HepG2 (cell line): ENCODE results near the gene SH2D2A. TPM values are rescaled to one million over a fixed set of nuclear protein-coding genes. Genes with fewer than 3 reads are reported as not detected.

Source experiments
- ATAC-seq: fragments of 200-7000 bp; cut with Tn5 transposase; 3 replicates; pipeline ENCODE4 v1.9.1; 2020; ENCODE audit warnings: mild to moderate bottlenecking, moderate library complexity
- BruUV-seq: library from RNA; stranded (reverse); fragments of 400-500 nt; replicated peaks from 2 replicates; lab custom pipeline; 2021; lab: Mats Ljungman, UMichigan
- CTCF ChIA-PET: fragments of 300-600 bp; formaldehyde crosslinking; extraction: SDS; loops from one replicate; lab custom pipeline; 2021; ENCODE audit warnings: low total read pairs, inconsistent platforms, low intra/inter-chr PET ratio; lab: Yijun Ruan, JAX
- POLR2A ChIA-PET: fragments of 350-600 bp; sonication (Branson Sonifier 250); formaldehyde crosslinking; loops from one replicate; lab custom pipeline; 2020; ENCODE audit warnings: antibody characterized with exemption, inconsistent platforms; lab: Yijun Ruan, JAX
- DNase-seq: peaks from one replicate; pipeline ENCODE4 v3.0.0-alpha.2; 2015; ENCODE audit warnings: low spot score
- FAIRE-seq: peaks from 3 replicates; lab custom pipeline; 2011; peaks lifted over from hg19 to GRCh38; lab: Jason Lieb, UNC
- H2AFZ ChIP-seq: one replicate; pipeline ENCODE4 v1.6.1; 2011; ENCODE audit warnings: low read length, inconsistent platforms
- H3K27ac ChIP-seq: fragments of 300-600 bp; 3 replicates; pipeline ENCODE4 v1.8.0; 2011; ENCODE audit warnings: mixed run types, mild to moderate bottlenecking, mixed read lengths, low read length, inconsistent platforms; ENCODE audit not compliant: insufficient read depth; ENCODE audit errors: extremely low read length
- H3K27me3 ChIP-seq, 2 experiments: fragments of 200-600 bp in 1 of 2; 2 replicates in 1 of 2; 3 replicates in 1 of 2; pipeline versions ENCODE4 v1.6.0 to v1.8.0; 2011; ENCODE audit warnings: low read length in 2 of 2, mild to moderate bottlenecking in 2 of 2, moderate library complexity in 2 of 2, inconsistent platforms in 1 of 2; ENCODE audit not compliant: insufficient read depth in 2 of 2, control insufficient read depth in 1 of 2
- H3K36me3 ChIP-seq, 2 experiments: fragments of 200-600 bp in 1 of 2; replicated peaks in 1 of 2; 2 replicates in 1 of 2; 3 replicates in 1 of 2; pipeline versions ENCODE4 v1.5.1 to v1.8.0; 2011; ENCODE audit warnings: low read length in 2 of 2, inconsistent platforms in 1 of 2; ENCODE audit not compliant: insufficient read depth in 2 of 2, control insufficient read depth in 1 of 2
- H3K4me1 ChIP-seq: 2 replicates; pipeline ENCODE4 v1.5.1; 2012; ENCODE audit warnings: low read length, inconsistent platforms; ENCODE audit not compliant: insufficient read depth
- H3K4me2 ChIP-seq: 2 replicates; pipeline ENCODE4 v1.6.0; 2011; ENCODE audit warnings: low read depth, low read length, inconsistent platforms
- H3K4me3 ChIP-seq, 3 experiments: fragments of 200-600 bp in 1 of 3; sonication (generic), shearing (Covaris generic) in 1 of 3; replicated peaks in 1 of 3; 2 replicates each; pipeline ENCODE4 v1.5.1; 2011 to 2016; ENCODE audit warnings: low read length in 3 of 3, inconsistent platforms in 2 of 3, low read depth in 2 of 3, mild to moderate bottlenecking in 2 of 3, control low read depth in 1 of 3, mixed read lengths in 1 of 3; ENCODE audit not compliant: insufficient read depth in 1 of 3
- H3K79me2 ChIP-seq: one replicate; pipeline ENCODE4 v1.6.1; 2011; ENCODE audit warnings: low read length, inconsistent platforms; ENCODE audit not compliant: insufficient read depth
- H3K9ac ChIP-seq: 2 replicates; pipeline ENCODE4 v1.6.0; 2011; ENCODE audit warnings: mild to moderate bottlenecking, low read depth, low read length, inconsistent platforms; ENCODE audit not compliant: insufficient read depth
- H3K9me3 ChIP-seq: 2 replicates; pipeline ENCODE4 v1.5.1; 2012; ENCODE audit warnings: mild to moderate bottlenecking, low read length
- H4K20me1 ChIP-seq: 2 replicates; pipeline ENCODE4 v1.6.0; 2011; ENCODE audit warnings: inconsistent platforms, mild to moderate bottlenecking, low read length, moderate library complexity; ENCODE audit not compliant: insufficient read depth
- DBP ChIP-seq: sonication (generic); formaldehyde crosslinking; IDR thresholded peaks from 2 replicates; pipeline ENCODE4 v1.4.0; 2020; ENCODE audit warnings: missing genetic modification reagents; ENCODE audit errors: not compliant biosample characterization
- EP300 ChIP-seq, 3 experiments: sonication (generic) in 1 of 3; formaldehyde crosslinking in 1 of 3; IDR thresholded peaks; 2 replicates each; pipeline versions ENCODE4 v1.5.1 to v1.6.1; 2011 to 2020; ENCODE audit warnings: low read depth in 2 of 3, low read length in 2 of 3, borderline replicate concordance in 1 of 3, improper control_type of control experiment in 1 of 3, mild to moderate bottlenecking in 1 of 3, missing genetic modification reagents in 1 of 3, moderate library complexity in 1 of 3
- GLMP ChIP-seq: sonication (generic); formaldehyde crosslinking; IDR thresholded peaks from 2 replicates; pipeline ENCODE4 v1.9.0; 2021; ENCODE audit warnings: missing genetic modification reagents, mild to moderate bottlenecking, borderline replicate concordance
- KDM2A ChIP-seq: sonication (generic); formaldehyde crosslinking; IDR thresholded peaks from 2 replicates; pipeline ENCODE4 v1.4.0; 2020; ENCODE audit warnings: low read depth, missing genetic modification reagents, borderline replicate concordance
- MYNN ChIP-seq: sonication (generic); formaldehyde crosslinking; IDR thresholded peaks from 2 replicates; pipeline ENCODE4 v1.4.0; 2020; ENCODE audit warnings: mild to moderate bottlenecking, low read depth, missing genetic modification reagents
- NKX3-1 ChIP-seq: sonication (generic); formaldehyde crosslinking; IDR thresholded peaks from 2 replicates; pipeline ENCODE4 v1.5.0; 2020; ENCODE audit warnings: missing genetic modification reagents
- RAD21 ChIP-seq: fragments of 450-650 bp; formaldehyde crosslinking; IDR thresholded peaks from 2 replicates; pipeline ENCODE4 v1.5.0; 2020; ENCODE audit warnings: mild to moderate bottlenecking
- SMC3 ChIP-seq: IDR thresholded peaks from 2 replicates; pipeline ENCODE4 v1.6.1; 2011; ENCODE audit warnings: low read length, improper control_type of control experiment
- STAG1 ChIP-seq: sonication (generic); formaldehyde crosslinking; IDR thresholded peaks from 2 replicates; pipeline ENCODE4 v1.4.0; 2020; ENCODE audit warnings: missing genetic modification reagents
- YEATS2 ChIP-seq: sonication (generic); formaldehyde crosslinking; IDR thresholded peaks from 2 replicates; pipeline ENCODE4 v1.4.0; 2020; ENCODE audit warnings: missing genetic modification reagents, borderline replicate concordance
- ZNF232 ChIP-seq: sonication (generic); formaldehyde crosslinking; IDR thresholded peaks from 2 replicates; pipeline ENCODE4 v1.4.0; 2020; ENCODE audit warnings: missing genetic modification reagents, borderline replicate concordance
- ZNF468 ChIP-seq: sonication (generic); formaldehyde crosslinking; IDR thresholded peaks from 2 replicates; pipeline ENCODE4 v1.8.0; 2022; ENCODE audit warnings: mild to moderate bottlenecking, moderate library complexity, missing genetic modification reagents
- WGBS: methylation state at CpG from one replicate; pipeline ENCODE4 v1.1.6; 2017; ENCODE audit warnings: low lambda C conversion rate; 5-methylcytosine and 5-hydroxymethylcytosine counted together
- in situ Hi-C: cut with HindIII; loops from 2 replicates; pipeline ENCODE4 v1.10.0; 2017; ENCODE audit warnings: low pct_unique_long_range_greater_than_20kb; ENCODE audit not compliant: extremely low pct_ligation_motif_present
- intact Hi-C: fragments of 100-400 bp; cut with micrococcal nuclease; formaldehyde crosslinking; loops from one replicate; pipeline ENCODE4 v1.10.0; 2022; ENCODE audit not compliant: unreplicated experiment
- polyA plus RNA-seq, 8 experiments: library from polyadenylated mRNA; depleted of rRNA in 3 of 8; stranded (reverse) in 7 of 8; unstranded in 1 of 8; fragments of >200 nt; fragmentation: Illumina TruSeq in 4 of 8; extraction: Trizol in 4 of 8; gene quantifications; 2 replicates each; pipeline versions ENCODE4 v1.2.1 to v1.2.3, GENCODE V29; 2011 to 2016; ENCODE audit warnings: low read depth in 4 of 8, missing spikeins in 1 of 8, mixed read lengths in 1 of 8; ENCODE audit not compliant: insufficient read depth in 1 of 8
- total RNA-seq, 5 experiments: library from RNA; depleted of rRNA; stranded (reverse); fragments of >200 nt; fragmentation: Illumina TruSeq; extraction: Trizol; gene quantifications; 2 replicates each; pipeline ENCODE4 v1.2.3, GENCODE V29; 2016; ENCODE audit warnings: low read depth in 1 of 5
- TF ChIP-seq, protein P1 (sequence below): sonication (generic); formaldehyde crosslinking; IDR thresholded peaks from 2 replicates; pipeline ENCODE4 v1.9.0; 2022; ENCODE audit warnings: missing genetic modification reagents, mild to moderate bottlenecking, borderline replicate concordance
- TF ChIP-seq, protein P2 (sequence below): IDR thresholded peaks from 2 replicates; pipeline ENCODE4 v1.6.1; 2012; ENCODE audit warnings: low read length, improper control_type of control experiment
- TF ChIP-seq, protein P3 (sequence below): sonication (generic); formaldehyde crosslinking; IDR thresholded peaks from 2 replicates; pipeline ENCODE4 v1.5.1; 2020; ENCODE audit warnings: mild to moderate bottlenecking, moderate library complexity, missing genetic modification reagents

The SH2D2A gene
- total and polyA plus RNA-seq, 2 of the 13 experiments (the other 11 are each of a cell fraction or from before 2014, with no cell fraction given): 0.57 to 0.73 TPM

DNA sequence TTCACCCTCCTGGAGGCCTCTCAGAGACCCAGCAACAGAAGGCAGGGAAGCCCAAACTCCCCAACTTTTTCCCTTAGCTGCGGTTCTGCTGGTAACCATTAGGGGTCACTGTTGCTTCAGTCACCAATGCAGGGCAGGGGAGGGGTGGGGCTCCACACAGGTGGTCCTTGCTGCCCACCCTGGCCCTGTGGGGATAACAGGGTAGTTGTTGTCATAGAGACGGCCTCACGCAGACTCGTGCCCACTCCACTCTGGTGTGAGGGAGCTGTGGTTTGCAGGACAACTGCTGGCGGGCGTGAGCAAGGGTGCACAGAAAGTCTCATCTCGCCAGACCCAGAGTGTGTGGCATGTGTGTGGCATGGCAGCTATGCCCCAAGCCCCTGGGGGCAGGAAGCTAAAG, 22.3 kb upstream of the SH2D2A start:
- peaks cover 1 to 58% of the 10 kb centered on the region in 2 experiments; a peak in 2 of 5 replicates for H3K27me3 ChIP-seq
- no peaks in the 10 kb centered on the region for H3K79me2 ChIP-seq
- H3K9me3 ChIP-seq: no peaks in the 10 kb centered on the region
- H3K27ac ChIP-seq: no peak overlapping the region
- H3K4me2 ChIP-seq: no peak overlapping the region
- no TSS peak for BruUV-seq
- H3K4me3 ChIP-seq: no peak overlapping the region
- no peak for FAIRE-seq
- POLR2A ChIA-PET: no interaction called here
- H4K20me1 ChIP-seq: 0 out of 2 replicates have a peak, but pooled peaks cover 5% of the 10 kb centered on the region
- H2AFZ ChIP-seq: no peak overlapping the region
- CTCF ChIA-PET: interaction anchor here (1.3 to 1.7 kb wide), 2 partner anchors 21 to 51 kb away, joined by 14 to 21 read pairs; partner anchors contain the start of genes INSRR and NTRK1
- WGBS: 100% methylated on average over 3 of the region's 7 CpGs
- H3K36me3 ChIP-seq: no peaks in the 10 kb centered on the region
- H3K9ac ChIP-seq: no peak overlapping the region
- in situ Hi-C loops: no loop called here
- no peaks in the 10 kb centered on the region for H3K4me1 ChIP-seq
- no peak for DNase-seq
- intact Hi-C loops: loop anchor here (1.0 kb wide), 2 partner anchors 21 to 51 kb away; partner anchors contain the start of gene NTRK1
- ATAC-seq: peak; percentile 69
- TF ChIP-seq DBP (CRISPR knock-in tag) (no peak), KDM2A (CRISPR knock-in tag) (peak; percentile 20; the same call in 1 of the 2 replicates), SMC3 (peak; percentile 53), EP300 (IDR thresholded peaks at IDR 0.05; ENCODE audit: low read depth in 2 of 2, low read length in 2 of 2) (no peak), EP300 (CRISPR knock-in tag; IDR thresholded peaks at IDR 0.05; ENCODE audit: borderline replicate concordance) (no peak), RAD21 (CRISPR knock-in tag) (peak; percentile 71), ZNF232 (CRISPR knock-in tag) (no peak), YEATS2 (CRISPR knock-in tag) (no peak; the same call in 1 of the 2 replicates), GLMP (CRISPR knock-in tag) (no peak), STAG1 (peak; percentile 70), NKX3-1 (CRISPR knock-in tag) (no peak), ZNF468 (CRISPR knock-in tag) (no peak), MYNN (CRISPR knock-in tag) (no peak)
- TF ChIP-seq, protein P1, sequence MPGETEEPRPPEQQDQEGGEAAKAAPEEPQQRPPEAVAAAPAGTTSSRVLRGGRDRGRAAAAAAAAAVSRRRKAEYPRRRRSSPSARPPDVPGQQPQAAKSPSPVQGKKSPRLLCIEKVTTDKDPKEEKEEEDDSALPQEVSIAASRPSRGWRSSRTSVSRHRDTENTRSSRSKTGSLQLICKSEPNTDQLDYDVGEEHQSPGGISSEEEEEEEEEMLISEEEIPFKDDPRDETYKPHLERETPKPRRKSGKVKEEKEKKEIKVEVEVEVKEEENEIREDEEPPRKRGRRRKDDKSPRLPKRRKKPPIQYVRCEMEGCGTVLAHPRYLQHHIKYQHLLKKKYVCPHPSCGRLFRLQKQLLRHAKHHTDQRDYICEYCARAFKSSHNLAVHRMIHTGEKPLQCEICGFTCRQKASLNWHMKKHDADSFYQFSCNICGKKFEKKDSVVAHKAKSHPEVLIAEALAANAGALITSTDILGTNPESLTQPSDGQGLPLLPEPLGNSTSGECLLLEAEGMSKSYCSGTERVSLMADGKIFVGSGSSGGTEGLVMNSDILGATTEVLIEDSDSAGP (CRISPR knock-in tag): 0 out of 2 replicates have a peak, but pooled peaks have one; percentile 16
- TF ChIP-seq, protein P2, sequence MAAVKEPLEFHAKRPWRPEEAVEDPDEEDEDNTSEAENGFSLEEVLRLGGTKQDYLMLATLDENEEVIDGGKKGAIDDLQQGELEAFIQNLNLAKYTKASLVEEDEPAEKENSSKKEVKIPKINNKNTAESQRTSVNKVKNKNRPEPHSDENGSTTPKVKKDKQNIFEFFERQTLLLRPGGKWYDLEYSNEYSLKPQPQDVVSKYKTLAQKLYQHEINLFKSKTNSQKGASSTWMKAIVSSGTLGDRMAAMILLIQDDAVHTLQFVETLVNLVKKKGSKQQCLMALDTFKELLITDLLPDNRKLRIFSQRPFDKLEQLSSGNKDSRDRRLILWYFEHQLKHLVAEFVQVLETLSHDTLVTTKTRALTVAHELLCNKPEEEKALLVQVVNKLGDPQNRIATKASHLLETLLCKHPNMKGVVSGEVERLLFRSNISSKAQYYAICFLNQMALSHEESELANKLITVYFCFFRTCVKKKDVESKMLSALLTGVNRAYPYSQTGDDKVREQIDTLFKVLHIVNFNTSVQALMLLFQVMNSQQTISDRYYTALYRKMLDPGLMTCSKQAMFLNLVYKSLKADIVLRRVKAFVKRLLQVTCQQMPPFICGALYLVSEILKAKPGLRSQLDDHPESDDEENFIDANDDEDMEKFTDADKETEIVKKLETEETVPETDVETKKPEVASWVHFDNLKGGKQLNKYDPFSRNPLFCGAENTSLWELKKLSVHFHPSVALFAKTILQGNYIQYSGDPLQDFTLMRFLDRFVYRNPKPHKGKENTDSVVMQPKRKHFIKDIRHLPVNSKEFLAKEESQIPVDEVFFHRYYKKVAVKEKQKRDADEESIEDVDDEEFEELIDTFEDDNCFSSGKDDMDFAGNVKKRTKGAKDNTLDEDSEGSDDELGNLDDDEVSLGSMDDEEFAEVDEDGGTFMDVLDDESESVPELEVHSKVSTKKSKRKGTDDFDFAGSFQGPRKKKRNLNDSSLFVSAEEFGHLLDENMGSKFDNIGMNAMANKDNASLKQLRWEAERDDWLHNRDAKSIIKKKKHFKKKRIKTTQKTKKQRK: no peak
- TF ChIP-seq, protein P3, sequence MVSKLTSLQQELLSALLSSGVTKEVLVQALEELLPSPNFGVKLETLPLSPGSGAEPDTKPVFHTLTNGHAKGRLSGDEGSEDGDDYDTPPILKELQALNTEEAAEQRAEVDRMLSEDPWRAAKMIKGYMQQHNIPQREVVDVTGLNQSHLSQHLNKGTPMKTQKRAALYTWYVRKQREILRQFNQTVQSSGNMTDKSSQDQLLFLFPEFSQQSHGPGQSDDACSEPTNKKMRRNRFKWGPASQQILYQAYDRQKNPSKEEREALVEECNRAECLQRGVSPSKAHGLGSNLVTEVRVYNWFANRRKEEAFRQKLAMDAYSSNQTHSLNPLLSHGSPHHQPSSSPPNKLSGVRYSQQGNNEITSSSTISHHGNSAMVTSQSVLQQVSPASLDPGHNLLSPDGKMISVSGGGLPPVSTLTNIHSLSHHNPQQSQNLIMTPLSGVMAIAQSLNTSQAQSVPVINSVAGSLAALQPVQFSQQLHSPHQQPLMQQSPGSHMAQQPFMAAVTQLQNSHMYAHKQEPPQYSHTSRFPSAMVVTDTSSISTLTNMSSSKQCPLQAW (CRISPR knock-in tag): 0 out of 2 replicates have a peak, but pooled peaks have one; percentile 22
